ENCODE measurements around the gene LPCAT4. TPM values are rescaled to one million over a fixed set of nuclear protein-coding genes. Genes with fewer than 3 reads are reported as not detected.

LPCAT4 gene
- total RNA-seq, 1 experiment from 2014 or later = 77.1 TPM

DNA sequence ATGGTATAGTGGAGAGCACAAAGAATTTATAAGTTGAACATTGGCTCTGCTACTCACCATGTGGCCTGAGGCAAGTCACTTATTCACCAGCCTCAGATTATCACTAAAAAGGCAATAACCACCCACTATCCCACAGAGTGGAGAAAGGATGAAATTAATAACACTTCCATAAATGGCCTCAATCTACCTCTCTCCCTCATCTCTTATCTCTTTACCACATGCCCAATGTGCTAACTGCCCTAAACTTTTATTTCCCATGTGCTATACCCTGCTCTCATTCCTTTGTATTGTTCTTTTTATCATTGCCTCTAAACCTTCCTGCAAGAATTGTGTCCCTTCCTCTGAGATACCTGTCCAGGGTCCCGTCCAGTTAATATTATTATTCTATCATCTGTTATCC is 55.4 kb downstream of the LPCAT4 start:
- CTCF ChIA-PET = no interaction called here
- DNase-seq (ENCODE audit: low read depth, low spot score) = no peak
- TF ChIP-seq EZH2 (IDR thresholded peaks at IDR 0.05) (no peak), SRF (IDR thresholded peaks at IDR 0.05; ENCODE audit: low read depth) (no peak), POLR2AphosphoS5 (IDR thresholded peaks at IDR 0.05; ENCODE audit: low read depth, low read length) (no peak), CBX3 (IDR thresholded peaks at IDR 0.05; ENCODE audit: low read depth) (no peak), EZH2phosphoT487 (IDR thresholded peaks at IDR 0.05; ENCODE audit: borderline replicate concordance) (no peak), SIN3A (IDR thresholded peaks at IDR 0.05; ENCODE audit: low read depth) (no peak), CEBPB (IDR thresholded peaks at IDR 0.05; ENCODE audit: low read depth) (no peak)
- TF ChIP-seq, protein P1, sequence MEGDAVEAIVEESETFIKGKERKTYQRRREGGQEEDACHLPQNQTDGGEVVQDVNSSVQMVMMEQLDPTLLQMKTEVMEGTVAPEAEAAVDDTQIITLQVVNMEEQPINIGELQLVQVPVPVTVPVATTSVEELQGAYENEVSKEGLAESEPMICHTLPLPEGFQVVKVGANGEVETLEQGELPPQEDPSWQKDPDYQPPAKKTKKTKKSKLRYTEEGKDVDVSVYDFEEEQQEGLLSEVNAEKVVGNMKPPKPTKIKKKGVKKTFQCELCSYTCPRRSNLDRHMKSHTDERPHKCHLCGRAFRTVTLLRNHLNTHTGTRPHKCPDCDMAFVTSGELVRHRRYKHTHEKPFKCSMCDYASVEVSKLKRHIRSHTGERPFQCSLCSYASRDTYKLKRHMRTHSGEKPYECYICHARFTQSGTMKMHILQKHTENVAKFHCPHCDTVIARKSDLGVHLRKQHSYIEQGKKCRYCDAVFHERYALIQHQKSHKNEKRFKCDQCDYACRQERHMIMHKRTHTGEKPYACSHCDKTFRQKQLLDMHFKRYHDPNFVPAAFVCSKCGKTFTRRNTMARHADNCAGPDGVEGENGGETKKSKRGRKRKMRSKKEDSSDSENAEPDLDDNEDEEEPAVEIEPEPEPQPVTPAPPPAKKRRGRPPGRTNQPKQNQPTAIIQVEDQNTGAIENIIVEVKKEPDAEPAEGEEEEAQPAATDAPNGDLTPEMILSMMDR (IDR thresholded peaks at IDR 0.05 in 2 of 3, conservative IDR thresholded peaks at IDR 0.05 in 1 of 3; ENCODE audit: borderline replicate concordance in 1 of 3, insufficient read depth in 1 of 3, low read depth in 2 of 3, low read length in 2 of 3) = no peak
- TF ChIP-seq, protein P2, sequence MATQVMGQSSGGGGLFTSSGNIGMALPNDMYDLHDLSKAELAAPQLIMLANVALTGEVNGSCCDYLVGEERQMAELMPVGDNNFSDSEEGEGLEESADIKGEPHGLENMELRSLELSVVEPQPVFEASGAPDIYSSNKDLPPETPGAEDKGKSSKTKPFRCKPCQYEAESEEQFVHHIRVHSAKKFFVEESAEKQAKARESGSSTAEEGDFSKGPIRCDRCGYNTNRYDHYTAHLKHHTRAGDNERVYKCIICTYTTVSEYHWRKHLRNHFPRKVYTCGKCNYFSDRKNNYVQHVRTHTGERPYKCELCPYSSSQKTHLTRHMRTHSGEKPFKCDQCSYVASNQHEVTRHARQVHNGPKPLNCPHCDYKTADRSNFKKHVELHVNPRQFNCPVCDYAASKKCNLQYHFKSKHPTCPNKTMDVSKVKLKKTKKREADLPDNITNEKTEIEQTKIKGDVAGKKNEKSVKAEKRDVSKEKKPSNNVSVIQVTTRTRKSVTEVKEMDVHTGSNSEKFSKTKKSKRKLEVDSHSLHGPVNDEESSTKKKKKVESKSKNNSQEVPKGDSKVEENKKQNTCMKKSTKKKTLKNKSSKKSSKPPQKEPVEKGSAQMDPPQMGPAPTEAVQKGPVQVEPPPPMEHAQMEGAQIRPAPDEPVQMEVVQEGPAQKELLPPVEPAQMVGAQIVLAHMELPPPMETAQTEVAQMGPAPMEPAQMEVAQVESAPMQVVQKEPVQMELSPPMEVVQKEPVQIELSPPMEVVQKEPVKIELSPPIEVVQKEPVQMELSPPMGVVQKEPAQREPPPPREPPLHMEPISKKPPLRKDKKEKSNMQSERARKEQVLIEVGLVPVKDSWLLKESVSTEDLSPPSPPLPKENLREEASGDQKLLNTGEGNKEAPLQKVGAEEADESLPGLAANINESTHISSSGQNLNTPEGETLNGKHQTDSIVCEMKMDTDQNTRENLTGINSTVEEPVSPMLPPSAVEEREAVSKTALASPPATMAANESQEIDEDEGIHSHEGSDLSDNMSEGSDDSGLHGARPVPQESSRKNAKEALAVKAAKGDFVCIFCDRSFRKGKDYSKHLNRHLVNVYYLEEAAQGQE (IDR thresholded peaks at IDR 0.05; ENCODE audit: low read depth) = no peak
- TF ChIP-seq, protein P3, sequence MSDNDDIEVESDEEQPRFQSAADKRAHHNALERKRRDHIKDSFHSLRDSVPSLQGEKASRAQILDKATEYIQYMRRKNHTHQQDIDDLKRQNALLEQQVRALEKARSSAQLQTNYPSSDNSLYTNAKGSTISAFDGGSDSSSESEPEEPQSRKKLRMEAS (IDR thresholded peaks at IDR 0.05) = no peak
- H3K79me2 ChIP-seq (ENCODE audit: insufficient read depth, low read length) = no peaks in the 10 kb centered on the region
- H4K20me1 ChIP-seq (ENCODE audit: insufficient read depth) = no peaks in the 10 kb centered on the region
- H3K4me2 ChIP-seq (ENCODE audit: low read length) = no peak overlapping the region
- intact Hi-C loops (cut with micrococcal nuclease) = loop anchor here (10.0 kb wide), 1 partner anchor 53 kb away; the partner anchor contains the start of gene LPCAT4
- no peak overlapping the region for H3K9ac ChIP-seq (ENCODE audit: low read length)
- H2AFZ ChIP-seq (ENCODE audit: low read depth, low read length, poor library complexity, severe bottlenecking) = no peak overlapping the region
- POLR2A ChIA-PET = no interaction called here
- no peak for ATAC-seq
- no peaks in the 10 kb centered on the region for H3K9me2 ChIP-seq (ENCODE audit: insufficient read depth)
- no peak overlapping the region for H3K27ac ChIP-seq (ENCODE audit: low read depth, low read length)
- no peaks in the 10 kb centered on the region for H3K9me3 ChIP-seq (ENCODE audit: control insufficient read depth in 1 of 2, insufficient read depth in 1 of 2, low read depth in 1 of 2, low read length in 2 of 2)
- H3K36me3 ChIP-seq (ENCODE audit: control insufficient read depth in 1 of 2, insufficient read depth in 2 of 2, low read length in 2 of 2) = no peaks in the 10 kb centered on the region; a peak in 1 of 4 replicates
- no peak overlapping the region for H3K4me3 ChIP-seq (replicated peaks in 1 of 2; ENCODE audit: low read depth in 1 of 2, low read length in 2 of 2)
- RAD21 ChIA-PET (ENCODE audit: low non-redundant PET in 1 of 2, low total read pairs in 2 of 2, uncharacterized antibody in 2 of 2, unreplicated experiment in 2 of 2) = no interaction called here
- no peaks in the 10 kb centered on the region for H3K27me3 ChIP-seq (ENCODE audit: insufficient read depth, low read length)
- BruUV-seq (replicated peaks) = no TSS peak
- H3K4me1 ChIP-seq (ENCODE audit: control insufficient read depth in 1 of 2, insufficient read depth in 2 of 2, low read length in 2 of 2) = peaks cover 4 to 5% of the 10 kb centered on the region in 2 experiments; a peak in 3 of 4 replicates

MicroRNAs encoded within 50 kb of the gene (microRNA counts, 767-probe panel; counts per million panel counts)
- microRNA hsa-miR-1233 = not detected

Small RNA genes within 50 kb of the gene (microRNA-seq; reads per million reads assigned to microRNA genes)
- not detected for gene MIR1233-1 (ENCODE audit: borderline number of aligned reads)

Other genes with a start within 250 kb of the LPCAT4 start
- gene KATNBL1, start 157.1 kb downstream of the LPCAT4 start, total RNA-seq (2021; ENCODE audit: unreplicated experiment) = 40.5 TPM
- gene EMC4, start 142.2 kb downstream of the LPCAT4 start, total RNA-seq (2021; ENCODE audit: unreplicated experiment) = 101 TPM
- 15.1 TPM for gene SLC12A6, start 29.4 kb downstream of the LPCAT4 start, total RNA-seq (2021; ENCODE audit: unreplicated experiment)
- gene NOP10, start 24.1 kb downstream of the LPCAT4 start, total RNA-seq (2021; ENCODE audit: unreplicated experiment) = 216 TPM
- gene NUTM1, start 23.9 kb downstream of the LPCAT4 start, total RNA-seq (2021; ENCODE audit: unreplicated experiment) = 0.07 TPM
- 37.2 TPM for gene GOLGA8A, start 70.6 kb upstream of the LPCAT4 start, total RNA-seq (2021; ENCODE audit: unreplicated experiment)
- 69.9 TPM for gene GOLGA8B, start 216.5 kb upstream of the LPCAT4 start, total RNA-seq (2021; ENCODE audit: unreplicated experiment)